C4-2B (cell line): ENCODE data around the gene SASH1.
"Not testable (repeated sequence)": the region's sequence is repeated elsewhere in the genome, so short reads cannot be mapped to it uniquely, and the experiment has no call there.

Experiments
- H3K27ac ChIP-seq: fragments of 450-650 bp; 2 replicates; pipeline ENCODE4 v1.5.1; 2017
- ZFX ChIP-seq: fragments of 450-650 bp; IDR thresholded peaks from 2 replicates; pipeline ENCODE4 v1.6.1; 2017
- TF ChIP-seq, protein P1 (sequence below): fragments of 450-650 bp; conservative IDR thresholded peaks from 2 replicates; pipeline ENCODE4 v1.5.1; 2017; ENCODE audit warnings: mild to moderate bottlenecking

SASH1 gene

DNA sequence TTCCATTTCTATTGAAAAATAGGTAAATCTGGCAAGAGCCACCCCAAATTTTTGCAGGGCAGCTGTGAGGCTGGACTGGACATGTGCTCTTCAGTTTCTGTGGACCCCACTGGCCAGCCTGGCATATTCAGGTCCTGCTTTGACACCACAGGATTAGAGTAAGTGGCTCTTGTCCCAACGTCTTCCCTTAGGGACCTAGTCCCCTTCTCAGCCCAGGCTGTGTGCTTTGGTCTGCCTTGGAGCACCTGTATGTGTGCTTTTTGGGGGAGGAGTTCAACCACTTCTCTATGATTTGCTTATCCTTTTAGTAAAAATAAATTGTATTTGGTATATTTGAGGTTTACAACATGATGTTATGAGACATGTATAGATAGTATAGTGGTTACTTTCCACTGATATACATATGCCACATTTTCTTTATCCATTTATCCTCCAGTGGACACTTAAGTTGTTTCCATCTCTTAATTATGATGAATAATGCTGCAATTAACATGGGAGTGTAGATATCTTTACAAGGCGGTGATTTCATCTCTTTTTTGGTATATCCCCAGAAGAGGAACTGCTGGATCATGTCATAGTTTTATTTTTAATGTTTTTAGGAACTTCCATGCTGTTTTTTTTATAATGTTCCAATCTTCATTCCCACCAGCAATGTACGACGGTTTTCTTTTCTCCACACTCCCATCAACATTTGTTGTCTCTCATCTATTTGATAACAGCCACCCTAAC is 236.4 kb downstream of the SASH1 start:
- TF ChIP-seq, protein P1, sequence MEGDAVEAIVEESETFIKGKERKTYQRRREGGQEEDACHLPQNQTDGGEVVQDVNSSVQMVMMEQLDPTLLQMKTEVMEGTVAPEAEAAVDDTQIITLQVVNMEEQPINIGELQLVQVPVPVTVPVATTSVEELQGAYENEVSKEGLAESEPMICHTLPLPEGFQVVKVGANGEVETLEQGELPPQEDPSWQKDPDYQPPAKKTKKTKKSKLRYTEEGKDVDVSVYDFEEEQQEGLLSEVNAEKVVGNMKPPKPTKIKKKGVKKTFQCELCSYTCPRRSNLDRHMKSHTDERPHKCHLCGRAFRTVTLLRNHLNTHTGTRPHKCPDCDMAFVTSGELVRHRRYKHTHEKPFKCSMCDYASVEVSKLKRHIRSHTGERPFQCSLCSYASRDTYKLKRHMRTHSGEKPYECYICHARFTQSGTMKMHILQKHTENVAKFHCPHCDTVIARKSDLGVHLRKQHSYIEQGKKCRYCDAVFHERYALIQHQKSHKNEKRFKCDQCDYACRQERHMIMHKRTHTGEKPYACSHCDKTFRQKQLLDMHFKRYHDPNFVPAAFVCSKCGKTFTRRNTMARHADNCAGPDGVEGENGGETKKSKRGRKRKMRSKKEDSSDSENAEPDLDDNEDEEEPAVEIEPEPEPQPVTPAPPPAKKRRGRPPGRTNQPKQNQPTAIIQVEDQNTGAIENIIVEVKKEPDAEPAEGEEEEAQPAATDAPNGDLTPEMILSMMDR: no peak
- no peak for TF ChIP-seq ZFX
- no peak overlapping the region for H3K27ac ChIP-seq

DNA sequence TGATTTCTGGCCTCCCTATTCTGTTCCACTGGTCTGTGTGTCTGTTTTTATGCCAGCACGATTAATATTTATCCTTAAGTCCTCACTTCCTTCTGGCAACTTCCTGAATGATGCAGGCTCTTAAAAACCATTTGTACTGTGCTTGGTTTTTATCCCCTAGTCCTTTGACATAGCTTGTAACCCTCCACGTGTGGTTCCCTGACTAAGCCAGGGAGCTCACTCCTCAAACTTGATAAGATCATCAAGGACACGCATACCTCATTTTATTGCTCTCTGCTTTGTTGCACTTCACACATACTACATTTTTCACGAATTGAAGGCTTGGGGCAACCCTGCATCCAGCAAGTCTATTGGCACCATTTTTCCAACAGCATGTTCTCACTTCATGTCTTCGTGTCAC is 237.8 kb downstream of the SASH1 start:
- TF ChIP-seq, protein P1: no peak
- TF ChIP-seq ZFX: no peak
- H3K27ac ChIP-seq: no peak overlapping the region

DNA sequence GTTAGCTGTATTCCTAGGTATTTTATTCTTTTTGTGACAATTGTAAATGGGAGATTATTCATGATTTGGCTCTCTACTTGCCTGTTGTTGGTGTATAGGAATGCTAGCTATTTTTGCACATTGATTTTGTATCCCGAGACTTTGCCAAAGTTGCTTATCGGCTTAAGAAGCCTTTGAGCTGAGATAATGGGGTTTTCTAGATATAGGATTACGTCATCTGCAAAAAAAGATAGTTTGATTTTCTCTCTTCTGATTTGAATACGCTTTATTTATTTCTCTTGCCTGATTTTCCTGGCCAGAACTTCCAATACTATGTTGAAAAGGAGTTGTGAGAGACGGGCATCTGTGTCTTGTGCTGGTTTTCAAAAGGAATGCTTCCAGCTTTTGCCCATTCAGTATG is 241.0 kb downstream of the SASH1 start:
- no peak overlapping the region for H3K27ac ChIP-seq
- no peak for TF ChIP-seq ZFX
- TF ChIP-seq, protein P1: no peak

DNA sequence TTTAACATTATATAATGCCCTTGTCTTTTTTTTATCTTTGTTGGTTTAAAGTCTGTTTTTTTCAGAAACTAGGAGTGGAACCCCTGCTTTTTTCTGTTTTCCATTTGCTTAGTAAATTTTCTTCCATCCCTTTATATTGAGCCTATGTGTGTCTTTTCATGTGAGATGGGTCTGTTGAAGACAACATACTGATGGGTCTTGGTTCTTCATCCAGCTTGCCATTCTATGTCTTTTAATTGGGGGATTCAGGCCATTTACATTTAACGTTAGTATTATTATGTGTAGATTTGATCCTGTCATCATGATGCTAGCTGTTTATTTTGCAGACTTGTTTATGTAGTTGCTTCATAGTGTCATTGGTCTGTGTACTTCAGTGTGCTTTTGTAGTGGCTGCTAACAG is 243.0 kb downstream of the SASH1 start:
- H3K27ac ChIP-seq: not testable (repeated sequence)

DNA sequence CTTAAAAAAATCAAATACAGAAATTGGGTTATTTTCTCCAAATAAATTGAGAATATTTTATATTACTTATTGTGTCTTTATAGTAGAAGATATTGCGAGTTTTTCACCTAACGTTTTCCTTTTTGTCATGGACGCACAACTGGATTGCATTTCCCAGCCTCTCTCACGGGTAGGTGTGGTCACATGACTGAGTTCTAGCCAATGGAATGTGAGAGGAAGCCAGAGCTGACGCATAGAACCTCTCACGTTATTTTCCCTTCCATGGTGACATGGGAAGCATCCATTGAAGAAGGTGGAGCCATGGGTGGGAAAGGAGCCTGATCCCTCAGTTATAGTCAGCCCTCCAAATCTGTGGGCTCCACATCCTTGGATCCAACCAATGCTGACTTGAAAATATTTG is 248.2 kb downstream of the SASH1 start:
- TF ChIP-seq, protein P1: no peak
- no peak for TF ChIP-seq ZFX
- H3K27ac ChIP-seq: no peak overlapping the region

DNA sequence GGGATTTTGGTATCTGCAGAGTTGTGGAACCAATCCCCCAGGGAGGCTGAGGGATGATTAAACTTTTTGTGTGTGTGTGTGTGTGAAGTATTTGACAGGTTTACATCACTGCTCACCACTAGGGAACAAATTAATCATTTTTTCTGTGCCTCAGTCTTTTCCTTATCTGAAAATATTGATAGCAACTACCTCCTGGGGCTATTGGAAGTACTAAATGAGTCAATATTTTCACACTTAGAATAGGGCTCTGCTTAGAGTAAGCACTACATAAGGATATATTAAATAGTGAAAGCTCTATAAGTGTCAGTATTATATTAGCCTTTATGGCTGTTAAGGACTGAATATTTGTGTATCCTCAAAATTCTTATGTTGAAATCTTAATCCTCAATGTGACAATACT is 249.0 kb downstream of the SASH1 start:
- no peak overlapping the region for H3K27ac ChIP-seq
- TF ChIP-seq, protein P1: no peak
- TF ChIP-seq ZFX: no peak

DNA sequence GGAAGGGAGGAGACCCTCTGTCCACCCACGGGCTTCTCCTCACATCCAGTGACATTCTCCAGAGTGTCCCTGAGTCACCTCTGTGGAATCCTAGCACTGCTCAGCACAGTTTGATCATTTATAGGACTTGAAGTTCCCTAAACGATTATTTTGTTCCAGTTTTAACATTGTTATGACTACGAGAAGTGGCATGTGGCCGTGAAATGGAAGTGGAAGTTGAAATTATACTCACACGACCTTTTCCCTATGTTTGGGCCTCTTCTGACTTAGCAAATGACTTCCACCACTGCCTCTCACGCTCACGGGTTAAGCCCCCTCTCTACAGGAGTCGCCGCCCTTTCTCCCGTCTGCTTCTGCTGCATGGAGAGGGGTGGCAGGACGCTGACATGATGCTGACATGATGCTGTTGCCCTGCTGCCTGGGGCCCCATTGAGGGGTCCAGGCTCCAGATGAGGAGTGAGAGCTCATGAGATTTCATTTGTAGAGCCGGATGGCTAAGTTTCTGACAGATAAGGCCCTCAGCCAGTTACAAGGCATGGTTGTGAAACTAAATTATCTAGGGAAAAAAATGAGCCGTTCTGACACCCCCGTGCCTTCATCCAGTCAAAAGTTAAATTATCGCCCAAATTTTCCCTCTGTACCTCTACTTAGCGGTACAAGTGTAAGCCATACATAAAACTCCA is 250.6 kb downstream of the SASH1 start:
- TF ChIP-seq, protein P1: no peak
- no peak for TF ChIP-seq ZFX
- H3K27ac ChIP-seq: no peak overlapping the region

DNA sequence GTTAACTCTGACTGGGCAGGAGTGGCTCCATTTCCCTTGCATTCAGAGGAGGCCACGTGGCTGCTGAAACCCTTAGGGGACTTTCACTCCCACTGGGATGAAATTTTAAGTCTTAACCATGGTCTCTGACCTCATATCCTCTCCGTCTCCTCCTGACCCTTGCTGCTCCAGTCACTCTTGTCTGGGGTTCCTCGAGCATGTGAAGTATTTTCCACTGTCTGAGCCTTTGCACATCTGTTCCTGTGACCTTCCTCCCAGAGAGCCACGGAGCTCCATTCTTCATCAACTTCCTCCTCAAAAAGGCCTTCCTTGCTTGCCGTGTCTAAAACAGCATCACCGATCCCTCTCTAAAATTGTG is 251.2 kb downstream of the SASH1 start:
- TF ChIP-seq, protein P1: no peak
- no peak for TF ChIP-seq ZFX
- no peak overlapping the region for H3K27ac ChIP-seq
